A549 (cell line): ENCODE results near the gene SLC16A3. TPM values are rescaled to one million over a fixed set of nuclear protein-coding genes. Genes with fewer than 3 reads are reported as not detected.
"Not testable (repeated sequence)": the region's sequence is repeated elsewhere in the genome, so short reads cannot be mapped to it uniquely, and the experiment has no call there.

Experiments used
- ATAC-seq, 2 experiments: fragments of 200-7000 bp in 1 of 2; fragments of >200 bp in 1 of 2; cut with Nextera tagmentation in 1 of 2; cut with Tn5 transposase in 1 of 2; 3 replicates each; pipeline versions ENCODE4 v1.8.0 to v1.9.1; 2018 to 2020; ENCODE audit warnings: mild to moderate bottlenecking in 1 of 2, moderate library complexity in 1 of 2
- CTCF ChIA-PET: fragments of 300-600 bp; sonication (Branson Sonifier 250); formaldehyde crosslinking; extraction: SDS; loops from one replicate; lab custom pipeline; 2021; ENCODE audit warnings: antibody characterized with exemption, inconsistent platforms; lab: Yijun Ruan, JAX
- POLR2A ChIA-PET: fragments of 350-600 bp; formaldehyde crosslinking; extraction: SDS; loops from one replicate; lab custom pipeline; 2021; ENCODE audit warnings: antibody characterized with exemption, inconsistent platforms; lab: Yijun Ruan, JAX
- DNase-seq, 2 experiments: peaks; one replicate each; pipeline versions ENCODE4 v3.0.0 to v3.0.0-alpha.2; 2011 to 2016; ENCODE audit warnings: low read depth in 1 of 2, low spot score in 1 of 2
- FAIRE-seq: peaks from 2 replicates; lab custom pipeline; 2011; peaks lifted over from hg19 to GRCh38; lab: Jason Lieb, UNC
- H3K27ac ChIP-seq, 2 experiments: fragments of >200 bp; sonication (Bioruptor Twin); formaldehyde crosslinking; 3 replicates each; pipeline ENCODE4 v1.5.1; 2016 to 2017
- H3K4me1 ChIP-seq: fragments of >200 bp; sonication (Bioruptor Twin); formaldehyde crosslinking; 3 replicates; pipeline ENCODE4 v1.6.1; 2016
- H3K4me2 ChIP-seq: fragments of >200 bp; sonication (Bioruptor Twin); formaldehyde crosslinking; 3 replicates; pipeline ENCODE4 v1.6.1; 2016
- H3K4me3 ChIP-seq: fragments of >200 bp; sonication (Bioruptor Twin); formaldehyde crosslinking; 3 replicates; pipeline ENCODE4 v1.5.1; 2016
- H3K9me3 ChIP-seq: fragments of >200 bp; sonication (Bioruptor Twin); formaldehyde crosslinking; 3 replicates; pipeline ENCODE4 v1.6.1; 2016
- CHD2 ChIP-seq: fragments of 150-350 bp; IDR thresholded peaks from 2 replicates; pipeline ENCODE4 v1.6.1; 2014; ENCODE audit warnings: low read length; ENCODE audit not compliant: partially characterized antibody
- CHD4 ChIP-seq: fragments of 200-600 bp; sonication (generic); IDR thresholded peaks from 2 replicates; pipeline ENCODE4 v1.6.1; 2016; ENCODE audit warnings: antibody characterized with exemption, mild to moderate bottlenecking, borderline replicate concordance
- EP300 ChIP-seq, 2 experiments: fragments of >200 bp; sonication (Bioruptor Twin); formaldehyde crosslinking; IDR thresholded peaks; 2 replicates in 1 of 2; 3 replicates in 1 of 2; pipeline ENCODE4 v1.6.1; 2016 to 2017
- GATA3 ChIP-seq: IDR thresholded peaks from 2 replicates; pipeline ENCODE4 v1.6.1; 2012; ENCODE audit warnings: borderline replicate concordance
- HDAC2 ChIP-seq: fragments of 200-600 bp; sonication (generic); IDR thresholded peaks from 2 replicates; pipeline ENCODE4 v1.6.1; 2016
- HOXA7 ChIP-seq: fragments of 250-450 bp; sonication (Bioruptor Pico); IDR thresholded peaks from 2 replicates; pipeline ENCODE4 v1.5.0; 2020; ENCODE audit warnings: mild to moderate bottlenecking, moderate library complexity
- HOXB13 ChIP-seq: fragments of 250-450 bp; sonication (Bioruptor Pico); IDR thresholded peaks from 2 replicates; pipeline ENCODE4 v1.5.0; 2020; ENCODE audit warnings: low read depth, mild to moderate bottlenecking, moderate library complexity
- KDM5A ChIP-seq: fragments of 200-600 bp; sonication (generic); IDR thresholded peaks from 2 replicates; pipeline ENCODE4 v1.6.1; 2016; ENCODE audit warnings: antibody characterized with exemption, mild to moderate bottlenecking
- MAZ ChIP-seq: fragments of 150-350 bp; IDR thresholded peaks from 2 replicates; pipeline ENCODE4 v1.6.1; 2014; ENCODE audit warnings: antibody characterized with exemption, low read depth, low read length, borderline replicate concordance
- MYC ChIP-seq: IDR thresholded peaks from 2 replicates; pipeline ENCODE4 v1.6.1; 2012; ENCODE audit warnings: mild to moderate bottlenecking, inconsistent platforms, low read length, improper control_type of control experiment, borderline replicate concordance
- NFE2L2 ChIP-seq: fragments of 150-350 bp; conservative IDR thresholded peaks from 2 replicates; pipeline ENCODE4 v1.6.1; 2014; ENCODE audit warnings: low read length
- NR3C1 ChIP-seq: fragments of >200 bp; sonication (Bioruptor Twin); formaldehyde crosslinking; IDR thresholded peaks from 3 replicates; pipeline ENCODE4 v1.6.1; 2017
- POLR2AphosphoS2 ChIP-seq: conservative IDR thresholded peaks from 2 replicates; pipeline ENCODE4 v1.6.1; 2012; ENCODE audit warnings: low read length, improper control_type of control experiment, inconsistent platforms
- RAD21 ChIP-seq, 2 experiments: fragments of >200 bp in 1 of 2; sonication (Bioruptor Twin) in 1 of 2; formaldehyde crosslinking in 1 of 2; IDR thresholded peaks in 1 of 2; conservative IDR thresholded peaks in 1 of 2; 2 replicates in 1 of 2; 3 replicates in 1 of 2; pipeline ENCODE4 v1.6.1; 2012 to 2018; ENCODE audit warnings: inconsistent platforms in 1 of 2
- ZNF302 ChIP-seq: fragments of 250-450 bp; sonication (Bioruptor Pico); IDR thresholded peaks from 2 replicates; pipeline ENCODE4 v1.9.0; 2021; ENCODE audit warnings: inconsistent platforms, mild to moderate bottlenecking, moderate library complexity
- ZSCAN20 ChIP-seq: fragments of 250-450 bp; sonication (Bioruptor Pico); IDR thresholded peaks from 2 replicates; pipeline ENCODE4 v1.8.0; 2022; ENCODE audit warnings: mild to moderate bottlenecking, moderate library complexity
- WGBS: methylation state at CpG from one replicate; pipeline ENCODE4 v1.1.6; 2017; ENCODE audit errors: missing lambda C conversion rate; 5-methylcytosine and 5-hydroxymethylcytosine counted together
- polyA plus RNA-seq, 4 experiments: library from polyadenylated mRNA; depleted of rRNA in 3 of 4; stranded (reverse); fragments of >200 nt; fragmentation: RNase III in 1 of 4; extraction: RNeasy Plus Mini Kit Qiagen cat#74134 plus additional on column Dnase treatment in 1 of 4; gene quantifications; 2 replicates in 3 of 4; 3 replicates in 1 of 4; pipeline ENCODE4 v1.2.3, GENCODE V29; 2011 to 2017
- TF ChIP-seq, protein P1 (sequence below): fragments of 250-450 bp; sonication (Bioruptor Pico); IDR thresholded peaks from 2 replicates; pipeline ENCODE4 v1.5.0; 2020; ENCODE audit warnings: low read depth, mild to moderate bottlenecking, moderate library complexity
- TF ChIP-seq, protein P2 (sequence below): IDR thresholded peaks from 2 replicates; pipeline ENCODE4 v1.6.1; 2012
- TF ChIP-seq, protein P3 (sequence below): fragments of 450-650 bp; IDR thresholded peaks from 2 replicates; pipeline ENCODE4 v1.6.1; 2014; ENCODE audit warnings: antibody characterized with exemption
- TF ChIP-seq, protein P4 (sequence below): IDR thresholded peaks from 2 replicates; pipeline ENCODE4 v1.6.1; 2012

Gene SLC16A3
- polyA plus RNA-seq, 2 of the 4 experiments (the other 2 are of a cell fraction): 28.6 to 90.9 TPM

DNA sequence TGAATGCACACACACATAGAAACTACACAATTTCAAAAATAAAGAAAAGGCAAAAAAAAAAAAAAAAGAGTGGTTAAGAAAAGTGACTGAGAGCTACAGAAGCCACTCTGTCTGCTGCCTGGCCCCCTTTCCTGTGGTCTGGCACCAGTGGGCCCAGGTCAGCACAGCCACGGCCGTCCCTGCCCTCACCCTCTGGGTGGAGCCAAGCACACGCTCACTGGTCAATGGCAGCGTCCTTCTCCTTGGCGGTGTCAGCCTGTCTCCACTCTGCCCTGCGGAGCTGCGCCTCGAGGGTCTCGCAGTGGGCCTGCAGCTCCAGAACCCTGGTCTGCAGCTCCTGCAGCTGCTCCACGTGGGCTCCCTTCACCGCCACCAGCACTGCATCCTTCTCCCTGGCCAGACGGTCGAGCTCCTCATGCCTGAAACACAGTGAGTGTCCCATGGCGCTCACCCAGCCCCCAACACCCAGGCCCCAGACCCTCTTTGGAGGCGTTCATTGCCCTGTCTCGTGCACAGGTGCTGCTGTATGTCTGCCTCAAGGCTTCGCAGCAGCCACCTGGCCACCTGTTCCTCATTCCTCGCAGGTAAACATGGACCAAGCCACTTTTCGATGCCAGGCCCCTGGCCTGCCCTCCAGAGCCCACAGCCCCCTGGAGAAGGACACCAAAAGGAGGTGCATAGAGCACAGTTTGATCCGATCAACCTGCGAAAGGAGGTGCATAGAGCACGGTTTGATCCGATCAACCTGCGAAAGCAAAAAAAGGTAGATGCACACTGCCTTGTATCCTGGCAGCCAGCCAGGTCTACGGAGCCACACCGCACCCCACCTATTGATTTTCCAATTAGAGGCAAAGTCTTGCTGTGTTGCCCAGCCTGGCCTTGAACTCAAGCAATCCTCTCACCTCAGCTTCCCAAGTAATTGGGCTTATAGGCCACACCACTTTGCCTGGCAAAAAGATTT lies 40.6 kb upstream of the SLC16A3 start:
- FAIRE-seq (no peak), DNase-seq (no peak), ATAC-seq (peak in 1 of 2 experiments; percentile 49; a peak in 4 of 6 replicates)
- H3K4me2 ChIP-seq: no peak overlapping the region
- no peaks in the 10 kb centered on the region for H3K9me3 ChIP-seq
- CTCF ChIA-PET: interaction anchor here (0.6 to 2.4 kb wide), 8 partner anchors 9 to 325 kb away, joined by 3 to 12 read pairs (median 4); no protein-coding TSS in a partner anchor
- no peak overlapping the region for H3K4me3 ChIP-seq
- POLR2A ChIA-PET: no interaction called here
- H3K4me1 ChIP-seq: no peaks in the 10 kb centered on the region
- no peak overlapping the region for H3K27ac ChIP-seq
- WGBS: 86% methylated on average over 26 of the region's 26 CpGs
- no peak for TF ChIP-seq ZSCAN20
- TF ChIP-seq NFE2L2: no peak
- TF ChIP-seq, protein P1, sequence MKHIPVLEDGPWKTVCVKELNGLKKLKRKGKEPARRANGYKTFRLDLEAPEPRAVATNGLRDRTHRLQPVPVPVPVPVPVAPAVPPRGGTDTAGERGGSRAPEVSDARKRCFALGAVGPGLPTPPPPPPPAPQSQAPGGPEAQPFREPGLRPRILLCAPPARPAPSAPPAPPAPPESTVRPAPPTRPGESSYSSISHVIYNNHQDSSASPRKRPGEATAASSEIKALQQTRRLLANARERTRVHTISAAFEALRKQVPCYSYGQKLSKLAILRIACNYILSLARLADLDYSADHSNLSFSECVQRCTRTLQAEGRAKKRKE (CRISPR knock-in tag): no peak
- no peak for TF ChIP-seq NR3C1
- TF ChIP-seq, protein P2, sequence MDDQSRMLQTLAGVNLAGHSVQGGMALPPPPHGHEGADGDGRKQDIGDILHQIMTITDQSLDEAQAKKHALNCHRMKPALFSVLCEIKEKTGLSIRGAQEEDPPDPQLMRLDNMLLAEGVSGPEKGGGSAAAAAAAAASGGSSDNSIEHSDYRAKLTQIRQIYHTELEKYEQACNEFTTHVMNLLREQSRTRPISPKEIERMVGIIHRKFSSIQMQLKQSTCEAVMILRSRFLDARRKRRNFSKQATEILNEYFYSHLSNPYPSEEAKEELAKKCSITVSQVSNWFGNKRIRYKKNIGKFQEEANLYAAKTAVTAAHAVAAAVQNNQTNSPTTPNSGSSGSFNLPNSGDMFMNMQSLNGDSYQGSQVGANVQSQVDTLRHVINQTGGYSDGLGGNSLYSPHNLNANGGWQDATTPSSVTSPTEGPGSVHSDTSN: no peak
- TF ChIP-seq CHD2: no peak
- TF ChIP-seq, protein P3, sequence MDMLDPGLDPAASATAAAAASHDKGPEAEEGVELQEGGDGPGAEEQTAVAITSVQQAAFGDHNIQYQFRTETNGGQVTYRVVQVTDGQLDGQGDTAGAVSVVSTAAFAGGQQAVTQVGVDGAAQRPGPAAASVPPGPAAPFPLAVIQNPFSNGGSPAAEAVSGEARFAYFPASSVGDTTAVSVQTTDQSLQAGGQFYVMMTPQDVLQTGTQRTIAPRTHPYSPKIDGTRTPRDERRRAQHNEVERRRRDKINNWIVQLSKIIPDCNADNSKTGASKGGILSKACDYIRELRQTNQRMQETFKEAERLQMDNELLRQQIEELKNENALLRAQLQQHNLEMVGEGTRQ: no peak
- no peak for TF ChIP-seq HOXA7 (CRISPR knock-in tag)
- TF ChIP-seq GATA3: no peak
- no peak for TF ChIP-seq POLR2AphosphoS2
- TF ChIP-seq RAD21 (conservative IDR thresholded peaks at IDR 0.05 in 1 of 2, IDR thresholded peaks at IDR 0.05 in 1 of 2): no peak
- no peak for TF ChIP-seq MAZ
- no peak for TF ChIP-seq CHD4
- TF ChIP-seq HDAC2: no peak
- TF ChIP-seq MYC: no peak
- TF ChIP-seq HOXB13 (CRISPR knock-in tag): no peak
- no peak for TF ChIP-seq ZNF302 (CRISPR knock-in tag)
- TF ChIP-seq, protein P4, sequence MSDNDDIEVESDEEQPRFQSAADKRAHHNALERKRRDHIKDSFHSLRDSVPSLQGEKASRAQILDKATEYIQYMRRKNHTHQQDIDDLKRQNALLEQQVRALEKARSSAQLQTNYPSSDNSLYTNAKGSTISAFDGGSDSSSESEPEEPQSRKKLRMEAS: no peak
- no peak for TF ChIP-seq EP300 (IDR thresholded peaks at IDR 0.05)
- TF ChIP-seq KDM5A: no peak

DNA sequence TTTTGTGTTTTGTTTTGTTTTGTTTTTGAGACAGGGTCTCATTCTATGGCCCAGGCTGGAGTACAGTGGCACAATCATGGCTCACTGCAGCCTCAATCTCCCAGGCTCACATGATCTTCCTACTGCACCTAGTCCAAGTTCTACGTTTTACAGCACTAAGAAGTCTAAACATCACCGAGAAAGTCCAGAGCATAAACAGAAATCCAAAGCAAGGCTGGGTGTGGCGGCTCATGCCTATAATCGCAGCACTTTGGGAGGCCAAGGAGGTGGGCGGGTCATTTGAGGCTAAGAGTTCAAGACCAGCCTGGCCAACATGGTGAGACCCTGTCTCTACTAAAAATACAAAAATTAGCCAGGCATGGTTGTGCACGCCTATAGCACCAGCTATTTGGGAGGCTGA lies 35.8 kb upstream of the SLC16A3 start:
- H3K4me1 ChIP-seq, FAIRE-seq, H3K4me3 ChIP-seq, H3K4me2 ChIP-seq, H3K9me3 ChIP-seq, ATAC-seq, H3K27ac ChIP-seq, POLR2A ChIA-PET, DNase-seq: not testable (repeated sequence)
- 76% methylated on average over 6 of the region's 6 CpGs for WGBS
- CTCF ChIA-PET: interaction anchor here (0.5 to 6.3 kb wide), 2 partner anchors 11 to 12 kb away, joined by 3 to 37 read pairs; no protein-coding TSS in a partner anchor
